ENCODE results near the gene LRSAM1.

GRCh38 chr9:127524373-127524772 is 73.1 kb downstream of the LRSAM1 start:
- TF ChIP-seq CTCF (IDR thresholded peaks at IDR 0.05; ENCODE audit: borderline replicate concordance, extremely low read depth, low read length, poor library complexity, severe bottlenecking) (no peak), EZH2 (IDR thresholded peaks at IDR 0.05; ENCODE audit: borderline replicate concordance, low read depth, low read length, severe bottlenecking) (no peak)

Measured in DND-41 (cell line).